H9 (cell line): ENCODE data around the gene GTF3A. TPM values are rescaled to one million over a fixed set of nuclear protein-coding genes. Genes with fewer than 3 reads are reported as not detected.

Experiments used
- DNase-seq: peaks from one replicate; pipeline ENCODE4 v3.0.0-alpha.2; 2017
- H2AFZ ChIP-seq: one replicate; pipeline ENCODE4 v1.6.1; 2013; ENCODE audit warnings: mild to moderate bottlenecking, low read length, control low read depth, moderate library complexity
- H2AK5ac ChIP-seq: 2 replicates; pipeline ENCODE4 v1.6.1; 2013; ENCODE audit warnings: low read length, control low read depth, mixed read lengths; ENCODE audit not compliant: insufficient read length
- H2BK120ac ChIP-seq: one replicate; pipeline ENCODE4 v1.6.1; 2013; ENCODE audit warnings: low read depth, mild to moderate bottlenecking, low read length, control low read depth, inconsistent platforms; ENCODE audit not compliant: poor library complexity, severe bottlenecking
- H2BK12ac ChIP-seq: 2 replicates; pipeline ENCODE4 v1.6.1; 2013; ENCODE audit warnings: low read length, control low read depth, mixed read lengths, low read depth; ENCODE audit not compliant: insufficient read length
- H2BK15ac ChIP-seq: 2 replicates; pipeline ENCODE4 v1.6.1; 2013; ENCODE audit warnings: low read depth, low read length, control low read depth
- H2BK20ac ChIP-seq: one replicate; pipeline ENCODE4 v1.6.1; 2013; ENCODE audit warnings: low read depth, mild to moderate bottlenecking, low read length, control low read depth, inconsistent platforms; ENCODE audit not compliant: poor library complexity, severe bottlenecking
- H2BK5ac ChIP-seq: 2 replicates; pipeline ENCODE4 v1.6.1; 2013; ENCODE audit warnings: low read length, control low read depth, mixed read lengths; ENCODE audit not compliant: insufficient read length
- H3K14ac ChIP-seq: 2 replicates; pipeline ENCODE4 v1.6.1; 2013; ENCODE audit warnings: low read length, control low read depth; ENCODE audit not compliant: insufficient read depth
- H3K18ac ChIP-seq: 2 replicates; pipeline ENCODE4 v1.6.1; 2013; ENCODE audit warnings: low read depth, mild to moderate bottlenecking, mixed read lengths, low read length, control low read depth; ENCODE audit not compliant: insufficient read length
- H3K23ac ChIP-seq: 2 replicates; pipeline ENCODE4 v1.6.1; 2013; ENCODE audit warnings: low read length, control low read depth, mixed read lengths, low read depth; ENCODE audit not compliant: insufficient read length
- H3K23me2 ChIP-seq: 2 replicates; pipeline ENCODE4 v1.6.1; 2013; ENCODE audit warnings: low read depth, mild to moderate bottlenecking, mixed read lengths, low read length, control low read depth; ENCODE audit not compliant: insufficient read length, poor library complexity, severe bottlenecking
- H3K27ac ChIP-seq: 2 replicates; pipeline ENCODE4 v1.5.1; 2013; ENCODE audit warnings: low read length, control low read depth, mixed read lengths, low read depth; ENCODE audit not compliant: insufficient read length
- H3K27me3 ChIP-seq: 2 replicates; pipeline ENCODE4 v1.6.1; 2013; ENCODE audit warnings: low read length, control low read depth, inconsistent platforms; ENCODE audit not compliant: insufficient read depth
- H3K4ac ChIP-seq: 2 replicates; pipeline ENCODE4 v1.6.1; 2013; ENCODE audit warnings: low read depth, mild to moderate bottlenecking, control low read depth, inconsistent platforms, low read length, moderate library complexity
- H3K4me1 ChIP-seq: 2 replicates; pipeline ENCODE4 v1.6.1; 2013; ENCODE audit warnings: low read length, control low read depth, inconsistent platforms; ENCODE audit not compliant: insufficient read depth
- H3K4me2 ChIP-seq: 2 replicates; pipeline ENCODE4 v1.6.1; 2013; ENCODE audit warnings: low read length, control low read depth, mixed read lengths; ENCODE audit not compliant: insufficient read length, insufficient read depth
- H3K56ac ChIP-seq: 2 replicates; pipeline ENCODE4 v1.6.1; 2013; ENCODE audit warnings: low read depth, mild to moderate bottlenecking, mixed read lengths, low read length, control low read depth; ENCODE audit not compliant: insufficient read length
- H3K79me1 ChIP-seq: 2 replicates; pipeline ENCODE4 v1.6.1; 2013; ENCODE audit warnings: low read depth, mild to moderate bottlenecking, moderate library complexity, low read length, control low read depth, inconsistent platforms; ENCODE audit not compliant: insufficient read depth, poor library complexity, severe bottlenecking
- H3K79me2 ChIP-seq: 2 replicates; pipeline ENCODE4 v1.6.1; 2013; ENCODE audit warnings: low read length, control low read depth, inconsistent platforms; ENCODE audit not compliant: insufficient read depth
- H3K9ac ChIP-seq: 2 replicates; pipeline ENCODE4 v1.6.1; 2013; ENCODE audit warnings: low read length, control low read depth, mixed read lengths; ENCODE audit not compliant: insufficient read length; ENCODE audit errors: extremely low read depth
- H3K9me3 ChIP-seq: one replicate; pipeline ENCODE4 v1.6.1; 2013; ENCODE audit warnings: low read depth, low read length, inconsistent platforms; ENCODE audit not compliant: control insufficient read depth
- H3T11ph ChIP-seq: one replicate; pipeline ENCODE4 v1.6.1; 2013; ENCODE audit warnings: mild to moderate bottlenecking, low read length, control low read depth, inconsistent platforms
- H4K20me1 ChIP-seq: one replicate; pipeline ENCODE4 v1.6.1; 2013; ENCODE audit not compliant: control insufficient read depth, insufficient read length, insufficient read depth
- H4K5ac ChIP-seq: 2 replicates; pipeline ENCODE4 v1.6.1; 2013; ENCODE audit warnings: low read depth, mild to moderate bottlenecking, mixed read lengths, low read length, control low read depth; ENCODE audit not compliant: insufficient read length
- H4K8ac ChIP-seq: replicated peaks from 2 replicates; pipeline ENCODE4 v1.6.1; 2013; ENCODE audit warnings: low read length, control low read depth, mixed read lengths, low read depth; ENCODE audit not compliant: insufficient read length
- H4K91ac ChIP-seq: 2 replicates; pipeline ENCODE4 v1.6.1; 2013; ENCODE audit warnings: low read depth, mild to moderate bottlenecking, moderate library complexity, mixed read lengths, low read length, control low read depth; ENCODE audit not compliant: insufficient read length
- H3K27ac Mint-ChIP-seq, 3 experiments: 2 replicates in 2 of 3; 3 replicates in 1 of 3; pipeline ENCODE4 v1.8.0; 2020 to 2021; ENCODE audit warnings: mixed read lengths in 3 of 3, mild to moderate bottlenecking in 1 of 3, moderate library complexity in 1 of 3
- H3K27me3 Mint-ChIP-seq: 2 replicates; pipeline ENCODE4 v1.8.0; 2021; ENCODE audit warnings: low read depth, mild to moderate bottlenecking, moderate library complexity, mixed read lengths
- H3K36me3 Mint-ChIP-seq, 3 experiments: 2 replicates in 2 of 3; 3 replicates in 1 of 3; pipeline ENCODE4 v1.8.0; 2020 to 2021; ENCODE audit warnings: low read depth in 3 of 3, mixed read lengths in 3 of 3; ENCODE audit not compliant: insufficient read depth in 1 of 3
- H3K4me1 Mint-ChIP-seq, 2 experiments: 2 replicates each; pipeline ENCODE4 v1.8.0; 2020; ENCODE audit warnings: mixed read lengths in 2 of 2
- H3K4me3 Mint-ChIP-seq, 2 experiments: 2 replicates in 1 of 2; 3 replicates in 1 of 2; pipeline ENCODE4 v1.8.0; 2020 to 2021; ENCODE audit warnings: mild to moderate bottlenecking in 2 of 2, mixed read lengths in 2 of 2, moderate library complexity in 1 of 2
- H3K9me3 Mint-ChIP-seq, 2 experiments: 2 replicates in 1 of 2; 3 replicates in 1 of 2; pipeline ENCODE4 v1.8.0; 2020; ENCODE audit warnings: mild to moderate bottlenecking in 2 of 2, mixed read lengths in 2 of 2, moderate library complexity in 1 of 2
- CTCF ChIP-seq: fragments of 200-600 bp; sonication (generic); conservative IDR thresholded peaks from 3 replicates; pipeline ENCODE4 v1.8.0; 2021; ENCODE audit warnings: antibody characterized with exemption, mild to moderate bottlenecking
- WGBS: extraction: QIAGEN DNeasy Blood & Tissue Kit; methylation state at CpG from one replicate; pipeline ENCODE4 v1.1.7; 2013; ENCODE audit warnings: missing lambda C conversion rate, low lambda C conversion rate, mixed read lengths; ENCODE audit not compliant: insufficient read length; ENCODE audit errors: extremely low coverage; 5-methylcytosine and 5-hydroxymethylcytosine counted together
- total RNA-seq: library from RNA; stranded (reverse); gene quantifications from 2 replicates; pipeline ENCODE4 v1.2.1, GENCODE V29; 2021

Gene GTF3A
- total RNA-seq, 1 experiment from 2014 or later = 70.0 TPM

- no CpG with 5 or more reads among the region's 5 CpGs for WGBS
- Histone ChIP-seq H2BK120ac (no peak overlapping the region), H3K23me2 (peaks cover 3% of the 10 kb centered on the region)
These were observed 31.0 kb downstream of the GTF3A start for GRCh38 chr13:27455331-27455855.

More at GRCh38 chr13:27455331-27455855, 31.0 kb downstream of the GTF3A start:
- Histone ChIP-seq H3K18ac (no peak overlapping the region), H3T11ph (no peak overlapping the region), H3K56ac (no peak overlapping the region), H3K4me2 (no peak overlapping the region), H3K79me2 (no peaks in the 10 kb centered on the region), H2BK5ac (no peak overlapping the region), H4K91ac (no peak overlapping the region), H3K14ac (no peak overlapping the region; the same call in 1 of the 2 replicates), H3K27me3 (no peaks in the 10 kb centered on the region), H2BK15ac (no peak overlapping the region), H4K20me1 (no peaks in the 10 kb centered on the region), H3K9me3 (no peaks in the 10 kb centered on the region), H2AK5ac (no peak overlapping the region), H3K79me1 (no peaks in the 10 kb centered on the region), H2BK20ac (no peak overlapping the region), H2AFZ (peak overlapping the region; percentile 56), H3K23ac (no peak overlapping the region), H4K5ac (no peak overlapping the region), H3K4ac (no peak overlapping the region), H2BK12ac (no peak overlapping the region), H3K4me1 (no peaks in the 10 kb centered on the region; the same call in 1 of the 2 replicates), H3K9ac (no peak overlapping the region), H3K27ac (no peak overlapping the region), H4K8ac (no peak overlapping the region)
- H3K36me3 Mint-ChIP-seq = no peaks in the 10 kb centered on the region
- H3K4me1 Mint-ChIP-seq = peaks cover 20% of the 10 kb centered on the region in 2 experiments
- peak; percentile 47 for DNase-seq
- H3K27ac Mint-ChIP-seq = peak overlapping the region in 1 of 3 experiments; percentile 55; a peak in 1 of 7 replicates
- H3K4me3 Mint-ChIP-seq = 0 out of 5 replicates have a peak overlapping the region, but pooled peaks of 1 of the 2 experiments have one; percentile 3
- no peak for TF ChIP-seq CTCF
- H3K9me3 Mint-ChIP-seq = no peaks in the 10 kb centered on the region
- H3K27me3 Mint-ChIP-seq = peaks cover 14% of the 10 kb centered on the region
